Vagina (tissue), 2 donors: ENCODE data around the gene SLC6A13.

Experiments used
- CTCF ChIP-seq, 3 experiments: fragments of 450-650 bp in 2 of 3; fragments of 200-600 bp in 1 of 3; sonication (generic) in 1 of 3; IDR thresholded peaks; one replicate each; pipeline ENCODE4 v1.5.1; 2017 to 2019; ENCODE audit warnings: antibody characterized with exemption in 3 of 3, mild to moderate bottlenecking in 2 of 3, moderate library complexity in 2 of 3
- POLR2A ChIP-seq, 2 donors: fragments of 450-650 bp; IDR thresholded peaks; one replicate each; pipeline ENCODE4 v1.6.1; 2017; ENCODE audit warnings: antibody characterized with exemption in 2 of 2, mild to moderate bottlenecking in 2 of 2, moderate library complexity in 2 of 2
- POLR2AphosphoS5 ChIP-seq, 2 donors: sonication (generic); formaldehyde crosslinking; IDR thresholded peaks; one replicate each; pipeline ENCODE4 v1.9.0; 2017; ENCODE audit warnings: antibody characterized with exemption in 2 of 2, mild to moderate bottlenecking in 2 of 2, low read depth in 1 of 2; ENCODE audit not compliant: insufficient read depth in 1 of 2

- no peak for TF ChIP-seq CTCF (IDR thresholded peaks at IDR 0.05)
- no peak for TF ChIP-seq POLR2A (IDR thresholded peaks at IDR 0.05)
- TF ChIP-seq POLR2AphosphoS5 (IDR thresholded peaks at IDR 0.05; ENCODE audit: insufficient read depth in 1 of 2, low read depth in 1 of 2) = no peak
Observed at GRCh38 chr12:204261-204678, 58.4 kb downstream of the SLC6A13 start.
